GM12865 (cell line): ENCODE measurements around the gene SMG6.

ENCODE experiments used
- DNase-seq: peaks from one replicate; pipeline ENCODE4 v3.0.0; 2010; ENCODE audit warnings: low read depth
- H3K4me3 ChIP-seq: 2 replicates; pipeline ENCODE4 v1.5.1; 2011; ENCODE audit warnings: mild to moderate bottlenecking, low read depth, low read length, control low read depth
- CTCF ChIP-seq: IDR thresholded peaks from 2 replicates; pipeline ENCODE4 v1.5.1; 2011; ENCODE audit warnings: low read length, control low read depth, low read depth, inconsistent platforms; ENCODE audit not compliant: insufficient read depth; ENCODE audit errors: missing control alignments

SMG6 gene

DNA sequence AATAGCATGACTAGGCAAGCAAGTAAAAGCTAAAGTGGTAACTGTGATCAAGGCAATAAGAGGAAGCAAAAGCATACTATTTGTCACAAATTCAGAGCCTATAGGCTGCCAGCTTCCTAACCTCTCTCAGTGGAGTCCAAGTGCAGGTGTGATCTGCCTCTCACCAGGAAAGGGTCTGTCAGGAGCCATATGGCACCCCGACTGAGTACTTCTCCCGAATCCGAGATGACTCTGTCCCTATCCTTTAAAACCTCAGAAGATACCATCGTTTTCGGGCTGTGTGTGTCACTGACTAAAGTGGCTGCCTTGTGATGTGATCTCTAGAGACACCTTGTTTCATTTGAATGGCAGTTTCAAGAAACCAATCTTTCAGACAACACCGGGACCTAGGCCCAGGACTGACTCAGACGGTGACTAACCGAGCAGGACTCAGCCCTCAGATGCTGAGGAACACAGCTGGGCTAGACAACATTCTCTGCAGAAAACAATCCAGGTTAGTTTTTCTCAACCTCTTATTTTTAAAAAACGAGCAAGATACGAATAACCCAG is 63.6 kb downstream of the SMG6 start:
- peak overlapping the region; percentile 49 for H3K4me3 ChIP-seq
- TF ChIP-seq CTCF, result no peak
- DNase-seq, result peak; percentile 92

DNA sequence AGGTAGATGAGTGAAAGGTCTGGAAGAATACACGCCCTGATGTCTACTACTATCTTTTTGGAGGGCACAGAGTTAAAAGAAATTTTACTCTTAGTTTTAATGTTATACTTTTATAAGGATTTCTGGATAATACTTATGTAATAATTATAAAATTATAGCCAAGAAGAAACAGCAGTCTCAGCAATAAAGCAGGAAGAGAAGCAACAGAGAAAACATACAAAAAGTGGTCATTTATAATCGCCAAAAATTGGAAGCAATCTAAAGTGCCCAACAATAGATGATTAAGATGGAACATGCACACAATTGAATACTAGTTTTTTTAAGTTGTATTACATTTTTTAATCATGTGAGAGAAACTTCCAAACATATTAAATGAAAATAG is 64.4 kb downstream of the SMG6 start:
- no peak for DNase-seq
- TF ChIP-seq CTCF, result no peak
- H3K4me3 ChIP-seq, result peak overlapping the region; percentile 49

DNA sequence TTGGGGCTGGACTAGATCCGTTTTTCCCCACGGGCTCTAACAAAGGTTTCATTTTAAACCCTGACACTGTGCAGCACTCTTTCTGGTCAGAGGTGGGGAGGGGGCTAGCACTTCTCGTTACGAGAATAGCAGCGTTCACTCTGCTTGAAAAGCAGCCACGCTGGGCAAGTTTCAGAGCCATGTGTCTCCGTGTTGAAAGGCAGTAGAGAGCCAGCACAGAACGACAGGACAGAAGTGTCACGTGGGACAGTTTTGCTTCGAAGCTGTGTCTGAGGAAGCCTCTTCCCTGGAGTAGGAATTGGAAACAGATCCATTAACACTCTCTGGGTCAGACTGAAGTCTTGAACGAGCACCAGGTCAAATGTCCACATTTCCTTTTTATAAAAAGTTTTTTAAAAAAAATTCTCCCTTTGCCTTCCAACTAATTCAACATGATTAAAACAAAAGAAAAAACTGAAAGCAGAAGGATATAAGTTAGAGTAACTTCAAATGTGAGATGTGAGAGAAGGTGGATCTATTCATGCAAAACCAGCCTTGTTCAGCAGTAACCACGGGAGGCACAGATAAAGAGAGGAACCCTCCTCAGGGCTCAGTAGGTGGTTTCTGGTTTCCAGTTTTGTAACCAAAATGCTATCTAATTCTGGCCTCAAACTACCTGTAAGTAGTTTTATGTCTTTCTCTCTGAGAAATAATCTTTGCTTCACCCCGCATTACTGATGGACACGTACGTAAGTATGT is 65.0 kb downstream of the SMG6 start:
- H3K4me3 ChIP-seq, result peak overlapping the region; percentile 49
- DNase-seq, result peak; percentile 89
- TF ChIP-seq CTCF, result no peak

- DNase-seq, result no peak
- no peak for TF ChIP-seq CTCF
- H3K4me3 ChIP-seq, result peak overlapping the region; percentile 49
Measured at GRCh38 chr17:2237950-2238349, 65.6 kb downstream of the SMG6 start.

GRCh38 chr17:2237521-2237921 is 66.1 kb downstream of the SMG6 start:
- TF ChIP-seq CTCF, result no peak
- no peak for DNase-seq
- H3K4me3 ChIP-seq, result no peak overlapping the region

- H3K4me3 ChIP-seq, result no peak overlapping the region
- no peak for TF ChIP-seq CTCF
- no peak for DNase-seq
Measured at GRCh38 chr17:2235792-2236366, 67.7 kb downstream of the SMG6 start.

DNA sequence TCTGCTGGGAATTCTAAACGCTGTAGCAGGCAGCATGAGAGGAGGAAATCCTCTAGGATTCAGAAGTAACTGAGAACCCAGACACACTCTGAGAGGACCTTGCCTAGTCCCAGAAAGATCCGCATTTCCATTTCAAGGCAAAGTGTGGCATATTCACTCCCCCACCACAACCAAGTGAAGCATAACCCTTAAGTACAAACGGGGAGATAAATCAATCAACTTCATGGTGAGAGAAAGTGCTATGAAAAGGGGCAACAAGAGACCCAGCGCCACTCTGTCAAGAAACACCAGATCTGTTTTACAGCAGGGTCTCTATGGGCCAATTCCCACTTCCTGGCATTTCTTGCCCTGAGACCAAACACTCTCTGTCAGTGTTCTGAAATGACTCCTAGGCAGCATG is 68.3 kb downstream of the SMG6 start:
- DNase-seq, result no peak
- TF ChIP-seq CTCF, result no peak
- H3K4me3 ChIP-seq, result no peak overlapping the region
